Activated CD8-positive, alpha-beta memory T cell treated with anti-CD3 and anti-CD28 coated beads for 48 hours (primary cell): ENCODE results near the gene KLF17.
"Not testable (repeated sequence)": the region's sequence is repeated elsewhere in the genome, so short reads cannot be mapped to it uniquely, and the experiment has no call there.

Experiments
- DNase-seq, 3 experiments: peaks; one replicate each; pipeline ENCODE4 v3.0.0-alpha.2; 2020; ENCODE audit warnings: low read depth in 2 of 3, low spot score in 2 of 3

KLF17 gene

DNA sequence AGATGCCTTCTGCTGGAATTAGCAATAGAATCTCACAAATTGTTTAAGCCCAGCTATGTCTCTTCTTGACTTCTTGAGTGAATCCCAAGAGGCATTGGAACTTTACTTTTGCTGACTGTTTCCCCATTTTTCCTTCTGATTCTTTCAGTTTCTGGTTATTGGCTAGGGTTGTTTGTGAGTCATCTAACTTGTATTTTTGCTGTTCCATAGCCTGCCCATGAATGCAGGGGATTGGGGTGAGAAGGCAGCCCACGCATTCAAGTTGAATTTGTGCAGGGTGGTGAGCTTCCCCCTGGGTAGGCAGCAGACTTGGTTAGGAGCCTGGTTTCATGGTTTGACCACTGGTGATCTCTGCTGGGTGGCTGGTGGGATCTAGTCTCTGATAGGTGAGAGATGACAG, 10.4 kb upstream of the KLF17 start:
- no peak for DNase-seq

DNA sequence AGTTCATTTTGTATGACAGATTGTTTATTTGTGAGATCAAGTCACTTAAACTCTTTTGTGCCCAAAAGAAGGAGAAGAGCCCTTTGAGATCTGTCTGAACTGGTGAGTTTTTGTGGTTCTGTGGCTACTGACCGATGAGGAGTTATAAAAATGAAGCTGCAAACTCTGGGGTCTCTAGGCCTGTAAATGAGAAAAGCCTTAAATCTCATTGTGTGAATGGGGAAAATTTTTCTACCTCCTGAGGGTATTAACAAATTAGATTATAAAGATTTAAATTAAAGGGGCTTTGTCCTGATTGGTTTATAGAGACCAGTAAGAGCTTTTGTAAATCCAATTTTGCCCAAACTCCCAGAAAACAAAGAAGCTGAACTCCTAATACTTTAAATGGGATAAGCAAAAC, 9.7 kb upstream of the KLF17 start:
- no peak for DNase-seq

DNA sequence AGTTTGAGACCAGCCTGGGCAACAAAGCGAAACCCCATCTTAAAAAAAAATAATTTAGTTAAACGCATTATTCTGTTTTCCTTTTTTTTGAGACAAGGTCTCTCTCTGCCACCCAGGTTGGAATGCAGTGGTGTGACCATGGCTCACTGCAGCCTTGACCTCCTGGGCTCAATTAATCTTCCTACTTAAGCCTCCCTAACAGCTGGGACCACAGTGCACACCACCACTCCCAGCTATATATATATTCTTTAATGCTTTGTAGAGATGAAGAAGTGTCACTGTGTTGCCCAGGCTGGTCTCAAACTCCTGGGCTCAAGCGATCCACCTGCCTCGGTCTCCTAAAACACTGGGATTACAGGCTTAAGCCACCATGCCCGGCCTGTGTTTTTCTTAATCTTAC, 7.7 kb upstream of the KLF17 start:
- no peak for DNase-seq

DNA sequence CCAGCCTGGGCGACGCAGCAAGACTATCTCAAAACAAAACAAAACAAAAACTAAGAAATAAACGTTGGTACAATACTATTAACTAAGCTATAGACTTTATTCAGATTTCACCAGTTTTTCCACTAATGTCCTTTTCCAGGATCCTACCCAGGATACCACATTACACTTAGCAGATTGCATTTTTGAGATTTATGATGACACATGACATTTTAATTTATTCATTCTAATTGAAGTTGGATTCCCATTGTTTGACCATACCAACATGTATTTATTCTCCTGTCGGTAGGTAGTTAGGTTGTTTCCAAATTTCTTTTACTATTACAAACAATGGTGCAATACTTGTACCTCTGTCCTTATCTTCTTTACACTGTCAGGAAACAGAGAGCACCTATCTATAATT, 6.8 kb upstream of the KLF17 start:
- DNase-seq: no peak

DNA sequence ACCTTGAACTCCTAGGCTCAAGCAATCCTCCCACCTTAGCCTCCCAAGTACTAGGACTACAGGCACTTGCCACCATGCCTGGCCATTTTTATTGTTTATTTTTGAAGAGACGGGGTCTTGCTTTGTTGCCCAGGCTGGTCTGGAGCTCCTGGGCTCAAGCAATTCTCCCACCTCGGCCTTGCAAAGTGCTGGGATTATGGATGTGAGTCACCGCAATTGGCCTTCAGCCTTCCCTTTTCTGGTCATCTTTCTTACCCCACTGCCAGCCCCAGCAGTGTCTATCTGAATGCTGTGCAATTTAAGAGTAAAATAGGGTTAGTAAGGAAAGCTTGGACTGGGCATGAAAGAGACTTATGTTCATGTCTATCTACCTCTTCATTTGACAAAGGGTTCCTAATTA, 6.1 kb upstream of the KLF17 start:
- DNase-seq: no peak

GRCh38 chr1:44113095-44113609, 5.5 kb upstream of the KLF17 start:
- DNase-seq: no peak

GRCh38 chr1:44114098-44114497, 4.5 kb upstream of the KLF17 start:
- DNase-seq: no peak

- DNase-seq: not testable (repeated sequence)
Observed at GRCh38 chr1:44117272-44117671, 1.3 kb upstream of the KLF17 start.

GRCh38 chr1:44119525-44119924, 904 bp downstream of the KLF17 start:
- DNase-seq: no peak

GRCh38 chr1:44120398-44120949, 1.9 kb downstream of the KLF17 start:
- no peak for DNase-seq

DNA sequence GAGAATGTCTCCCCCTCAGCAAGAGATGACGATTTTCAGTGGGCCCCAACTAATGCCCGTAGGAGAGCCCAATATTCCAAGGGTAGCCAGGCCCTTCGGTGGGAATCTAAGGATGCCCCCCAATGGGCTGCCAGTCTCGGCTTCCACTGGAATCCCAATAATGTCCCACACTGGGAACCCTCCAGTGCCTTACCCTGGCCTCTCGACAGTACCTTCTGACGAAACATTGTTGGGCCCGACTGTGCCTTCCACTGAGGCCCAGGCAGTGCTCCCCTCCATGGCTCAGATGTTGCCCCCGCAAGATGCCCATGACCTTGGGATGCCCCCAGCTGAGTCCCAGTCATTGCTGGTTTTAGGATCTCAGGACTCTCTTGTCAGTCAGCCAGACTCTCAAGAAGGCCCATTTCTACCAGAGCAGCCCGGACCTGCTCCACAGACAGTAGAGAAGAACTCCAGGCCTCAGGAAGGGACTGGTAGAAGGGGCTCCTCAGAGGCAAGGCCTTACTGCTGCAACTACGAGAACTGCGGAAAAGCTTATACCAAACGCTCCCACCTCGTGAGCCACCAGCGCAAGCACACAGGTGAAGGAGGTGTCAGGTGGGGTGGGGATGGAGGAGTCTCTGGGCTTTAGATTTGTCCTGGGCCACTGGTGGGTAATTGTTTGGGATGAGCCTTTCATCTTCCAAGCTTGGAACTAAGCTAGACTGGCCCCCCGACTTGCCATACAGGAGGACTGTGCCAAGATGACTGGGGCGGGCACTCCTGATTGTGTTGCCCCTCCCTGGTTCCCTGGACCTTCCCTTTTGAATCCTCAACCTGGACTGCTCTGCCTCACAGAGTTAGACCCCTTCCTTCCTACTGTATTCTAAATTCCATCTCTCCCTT, 11.2 kb downstream of the KLF17 start:
- no peak for DNase-seq

- no peak for DNase-seq
Observed at GRCh38 chr1:44131411-44131810, 12.8 kb downstream of the KLF17 start.

DNA sequence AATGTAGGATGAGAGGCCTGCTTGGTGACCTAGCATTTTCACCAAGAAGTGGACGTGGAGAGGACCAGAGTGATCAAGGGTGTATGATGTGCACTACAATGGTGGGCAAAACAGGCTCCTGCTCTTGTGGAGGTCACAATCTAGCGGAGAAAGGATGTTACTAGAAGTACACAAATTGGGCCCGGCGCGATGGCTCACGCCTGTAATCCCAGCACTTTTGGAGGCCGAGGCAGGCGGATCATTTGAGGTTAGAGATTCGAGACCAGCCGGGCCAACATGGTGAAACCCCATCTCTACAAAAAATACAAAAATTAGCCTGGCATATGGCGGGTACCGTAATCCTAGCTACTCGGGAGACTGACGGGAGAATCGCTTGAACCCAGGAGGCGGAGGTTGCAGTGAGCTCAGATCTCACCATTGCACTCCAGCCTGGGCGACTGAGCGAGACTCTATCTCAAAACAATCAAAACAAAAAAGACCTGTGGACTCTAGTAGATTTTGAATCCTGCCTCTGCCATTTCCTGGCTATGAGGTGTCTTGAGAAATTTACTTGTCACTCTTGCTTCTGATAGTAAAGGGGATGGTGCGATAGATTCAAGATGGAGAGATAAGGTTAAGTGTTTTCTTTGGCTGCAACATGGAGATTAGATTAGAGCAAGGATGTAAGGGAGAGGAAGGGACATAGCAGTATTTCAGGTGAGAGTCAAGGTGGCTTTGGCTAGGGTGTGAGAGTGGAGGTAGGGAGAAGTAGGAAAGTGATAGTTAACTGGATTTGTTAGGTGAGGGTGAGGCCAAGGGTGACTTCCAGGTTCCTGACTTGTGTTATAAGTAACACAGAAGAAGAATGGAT, 15.7 kb downstream of the KLF17 start:
- DNase-seq: no peak

- no peak for DNase-seq
Observed at GRCh38 chr1:44135886-44136285, 17.3 kb downstream of the KLF17 start.

DNA sequence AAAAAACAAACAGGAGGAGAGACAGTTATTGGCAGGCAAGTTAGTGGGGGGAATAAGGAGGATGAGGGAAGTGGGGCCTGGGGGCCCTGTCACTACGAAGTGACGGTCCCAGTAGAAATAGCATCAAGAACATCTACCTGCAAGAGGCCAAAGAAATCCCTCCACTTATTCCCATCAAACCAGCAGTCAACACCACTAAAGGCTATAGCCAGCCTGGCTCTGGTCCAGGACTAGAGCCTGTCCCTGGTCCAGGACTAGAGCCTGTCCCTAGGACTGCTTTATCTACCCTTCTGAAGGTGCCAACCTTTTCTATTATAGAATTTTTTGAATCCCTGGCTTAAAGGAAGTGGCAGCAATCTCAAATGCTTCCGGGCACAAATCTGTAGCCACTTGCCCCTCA, 19.6 kb downstream of the KLF17 start:
- no peak for DNase-seq

GRCh38 chr1:44139565-44139964, 20.9 kb downstream of the KLF17 start:
- not testable (repeated sequence) for DNase-seq

DNA sequence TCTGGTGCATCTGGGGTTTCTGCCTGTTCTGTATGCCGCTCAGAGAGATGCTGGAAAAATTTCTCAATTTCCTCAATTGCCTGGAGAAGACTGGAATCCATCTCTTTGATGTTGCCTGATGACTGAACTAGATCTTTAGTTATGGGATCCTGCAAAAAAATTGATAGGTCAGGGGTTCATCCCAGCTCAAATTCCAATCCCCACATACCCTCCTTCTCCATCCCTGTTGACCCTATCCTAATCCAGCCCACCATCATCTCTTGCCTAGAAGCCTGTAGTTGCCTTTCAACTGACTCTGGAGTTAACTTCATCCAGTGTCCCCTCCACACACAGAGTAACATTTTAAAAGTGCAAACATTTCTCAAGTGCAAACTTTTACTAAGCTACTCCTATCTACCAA, 22.9 kb downstream of the KLF17 start, which contains the start of gene KLF18:
TSS of gene KLF18 (minus strand) at position 101 of the 400 bp plus-strand sequence. CDS start at position 101, 0 bp downstream.
- no peak for DNase-seq

- DNase-seq: no peak
Observed at GRCh38 chr1:44144962-44145756, 26.5 kb downstream of the KLF17 start.

GRCh38 chr1:44146536-44147361, 28.1 kb downstream of the KLF17 start:
- no peak for DNase-seq

DNA sequence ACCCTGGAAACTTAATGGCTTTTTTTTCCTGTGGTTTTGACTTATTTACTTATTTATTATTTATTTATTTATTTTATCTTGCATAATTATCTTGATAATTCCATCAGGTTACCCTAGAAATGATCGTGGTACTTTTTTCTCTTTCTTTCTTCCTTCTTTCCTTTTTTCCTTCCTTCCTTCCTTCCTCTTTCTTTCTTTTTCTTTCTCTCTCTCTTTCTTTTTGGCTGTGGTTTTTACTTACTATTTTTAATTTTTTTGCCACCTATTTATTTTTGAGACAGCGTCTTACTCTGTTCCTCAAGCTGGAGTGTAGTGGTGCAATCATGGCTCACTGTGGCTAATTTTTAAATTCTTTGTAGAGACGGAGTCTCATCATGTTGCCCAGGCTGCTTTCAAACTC, 29.0 kb downstream of the KLF17 start:
- DNase-seq: no peak
